Naive B cell (primary cell): ENCODE measurements around the gene GRIN3B. TPM values are rescaled to one million over a fixed set of nuclear protein-coding genes. Genes with fewer than 3 reads are reported as not detected.
"Not testable (repeated sequence)": the region's sequence is repeated elsewhere in the genome, so short reads cannot be mapped to it uniquely, and the experiment has no call there.

Source experiments
- ATAC-seq, 2 donors: fragments of 150-1000 bp; cut with Tn5 transposase; 2 replicates each; pipeline ENCODE4 v1.10.0; 2021; ENCODE audit warnings: low read depth in 2 of 2, mild to moderate bottlenecking in 2 of 2, moderate library complexity in 2 of 2
- DNase-seq: peaks from one replicate; pipeline ENCODE4 v3.0.0; 2022
- H3K27ac Mint-ChIP-seq, 6 donors: one replicate each; pipeline ENCODE4 v1.8.0; 2020 to 2022; ENCODE audit warnings: mild to moderate bottlenecking in 6 of 6, mixed read lengths in 6 of 6, moderate library complexity in 5 of 6, inconsistent platforms in 2 of 6
- H3K27me3 Mint-ChIP-seq, 3 donors: one replicate each; pipeline ENCODE4 v1.8.0; 2021 to 2022; ENCODE audit warnings: mixed read lengths in 3 of 3, mild to moderate bottlenecking in 1 of 3
- H3K36me3 Mint-ChIP-seq, 2 donors: one replicate each; pipeline ENCODE4 v1.8.0; 2020 to 2022; ENCODE audit warnings: mixed read lengths in 2 of 2, inconsistent platforms in 1 of 2, mild to moderate bottlenecking in 1 of 2
- H3K4me1 Mint-ChIP-seq, 3 donors: one replicate each; pipeline ENCODE4 v1.8.0; 2020 to 2022; ENCODE audit warnings: mixed read lengths in 3 of 3, inconsistent platforms in 1 of 3, mild to moderate bottlenecking in 1 of 3, moderate library complexity in 1 of 3
- H3K4me3 Mint-ChIP-seq, 8 donors: one replicate each; pipeline ENCODE4 v1.8.0; 2020 to 2022; ENCODE audit warnings: mild to moderate bottlenecking in 8 of 8, mixed read lengths in 8 of 8, moderate library complexity in 8 of 8, inconsistent platforms in 2 of 8
- H3K9me3 Mint-ChIP-seq, 7 donors: one replicate each; pipeline ENCODE4 v1.8.0; 2020 to 2022; ENCODE audit warnings: mixed read lengths in 7 of 7, mild to moderate bottlenecking in 5 of 7, inconsistent platforms in 2 of 7, moderate library complexity in 1 of 7
- polyA plus RNA-seq, 6 donors: library from polyadenylated mRNA; unstranded; fragments of 300-500 nt; fragmentation: Illumina TruSeq; gene quantifications; one replicate each; pipeline ENCODE4 v1.2.3, GENCODE V29; 2021; ENCODE audit warnings: low read depth in 6 of 6

Gene GRIN3B
- polyA plus RNA-seq, result not detected

- Mint-ChIP-seq H3K27me3 (peaks cover 24 to 52% (median 45%) of the 10 kb centered on the region in 3 donors), H3K36me3 (no peaks in the 10 kb centered on the region), H3K4me3 (peak within 1 kb of the TSS; percentile 43 to 80 (median 66)), H3K4me1 (peaks cover 15 to 27% (median 17%) of the 10 kb centered on the region in 3 donors), H3K27ac (peak within 1 kb of the TSS in 4 of 6 donors; percentile 37 to 75 (median 52)), H3K9me3 (no peaks in the 10 kb centered on the region)
- ATAC-seq (peak; percentile 42 to 70), DNase-seq (peak; percentile 57)
Observed at GRCh38 chr19:1000095-1000494, at the start of gene GRIN3B. Gene GRIN3B, plus strand, starts transcription at chr19:1000419. Its CDS starts 19 bp downstream, at chr19:1000438.

DNA sequence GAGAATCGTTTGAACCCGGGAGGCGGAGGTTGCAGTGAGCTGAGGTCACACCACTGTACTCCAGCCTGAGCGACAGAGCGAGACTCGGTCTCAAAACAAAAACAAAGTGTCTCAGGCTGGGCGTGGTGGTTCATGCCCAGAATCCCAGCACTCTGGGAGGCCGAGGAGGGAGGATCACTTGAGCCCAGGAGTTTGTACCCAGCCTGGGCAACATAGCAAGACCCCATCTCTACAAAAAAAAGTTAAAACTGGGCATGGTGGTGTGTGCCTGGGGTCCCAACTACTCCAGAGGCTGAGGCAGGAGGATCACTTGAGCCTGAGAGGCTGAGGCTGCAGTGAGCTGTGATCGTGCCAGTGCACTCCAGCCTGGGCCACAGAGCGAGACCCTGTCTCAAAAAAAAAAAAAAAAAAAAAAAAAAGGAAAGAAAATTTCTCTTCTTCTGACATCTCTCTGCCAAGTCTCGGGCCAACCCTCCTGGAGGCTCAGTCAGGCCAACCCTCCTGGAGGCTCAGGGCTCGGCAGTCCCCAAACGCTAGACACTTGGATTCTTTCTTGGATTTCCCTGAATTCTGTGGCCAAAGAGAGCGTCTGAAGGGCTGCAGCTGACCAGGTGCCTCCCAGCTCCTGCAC, 48.1 kb upstream of the GRIN3B start:
- no peaks in the 10 kb centered on the region for H3K36me3 Mint-ChIP-seq
- no peaks in the 10 kb centered on the region for H3K9me3 Mint-ChIP-seq
- DNase-seq (no peak), ATAC-seq (no peak)
- peak overlapping the region in 4 of 8 donors; percentile 35 to 55 (median 42) for H3K4me3 Mint-ChIP-seq
- peaks cover 18 to 34% (median 33%) of the 10 kb centered on the region in 3 donors for H3K4me1 Mint-ChIP-seq
- H3K27ac Mint-ChIP-seq, result peak overlapping the region in 4 of 6 donors; percentile 33 to 75 (median 50)
- no peaks in the 10 kb centered on the region for H3K27me3 Mint-ChIP-seq

- peaks cover 12 to 27% (median 26%) of the 10 kb centered on the region in 3 donors for H3K4me1 Mint-ChIP-seq
- ATAC-seq, result peak in 1 of 2 donors; percentile 13
- no peaks in the 10 kb centered on the region for H3K9me3 Mint-ChIP-seq
Observed at GRCh38 chr19:952680-953444, 47.4 kb upstream of the GRIN3B start.

DNA sequence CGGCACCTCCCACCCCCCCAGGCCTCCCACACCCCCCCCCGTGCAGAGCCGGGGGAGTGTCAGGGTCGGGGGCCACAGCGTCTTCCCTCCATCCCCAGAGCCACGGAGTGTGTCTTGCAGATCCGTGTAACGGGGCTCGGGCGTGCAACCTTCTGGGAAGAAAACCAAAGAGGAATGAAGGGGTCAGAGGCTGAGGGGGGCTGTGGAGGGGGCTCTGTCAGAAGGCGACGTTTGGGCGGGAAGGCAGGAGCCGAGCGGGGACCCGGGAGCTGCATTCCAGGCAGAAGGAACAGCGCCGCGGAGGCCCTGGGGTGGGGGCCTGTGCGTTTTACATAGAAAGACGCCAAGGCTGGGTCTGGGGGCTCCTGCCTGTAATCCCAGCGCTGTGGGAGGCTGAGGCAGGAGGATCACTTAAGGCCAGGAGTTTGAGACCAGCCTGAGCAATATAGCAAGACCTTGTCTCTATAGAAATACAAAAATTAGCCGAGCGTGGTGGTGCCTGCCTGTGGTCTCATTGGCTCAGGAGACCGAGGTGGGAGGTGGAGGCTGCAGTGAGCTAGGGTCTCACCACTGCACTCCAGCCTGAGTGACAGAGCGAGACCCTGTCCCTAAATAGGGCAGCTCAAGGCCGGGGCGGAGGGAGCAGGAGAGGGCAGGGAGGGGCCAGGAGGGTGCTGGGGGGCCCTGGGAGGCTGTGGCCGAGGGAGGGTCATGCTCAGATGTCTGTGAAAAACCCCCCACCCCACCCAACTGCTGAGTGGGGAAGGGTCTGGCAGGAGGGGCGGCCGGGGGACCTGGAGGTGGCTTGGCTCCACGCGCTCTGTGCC, 46.6 kb upstream of the GRIN3B start:
- DNase-seq (no peak), ATAC-seq (peak in 1 of 2 donors; percentile 7)
- Mint-ChIP-seq H3K4me3 (peak overlapping the region in 5 of 8 donors; percentile 32 to 75 (median 64)), H3K27ac (peak overlapping the region in 4 of 6 donors; percentile 39 to 90 (median 76)), H3K4me1 (peaks cover 8 to 20% (median 19%) of the 10 kb centered on the region in 3 donors), H3K36me3 (no peaks in the 10 kb centered on the region), H3K27me3 (no peaks in the 10 kb centered on the region), H3K9me3 (no peaks in the 10 kb centered on the region)

More at GRCh38 chr19:952680-953444, 47.4 kb upstream of the GRIN3B start:
- Mint-ChIP-seq H3K36me3 (no peaks in the 10 kb centered on the region), H3K27ac (peak overlapping the region in 2 of 6 donors; percentile 47 to 75), H3K27me3 (no peaks in the 10 kb centered on the region), H3K4me3 (peak overlapping the region in 6 of 8 donors; percentile 32 to 71 (median 56))
- no peak for DNase-seq

DNA sequence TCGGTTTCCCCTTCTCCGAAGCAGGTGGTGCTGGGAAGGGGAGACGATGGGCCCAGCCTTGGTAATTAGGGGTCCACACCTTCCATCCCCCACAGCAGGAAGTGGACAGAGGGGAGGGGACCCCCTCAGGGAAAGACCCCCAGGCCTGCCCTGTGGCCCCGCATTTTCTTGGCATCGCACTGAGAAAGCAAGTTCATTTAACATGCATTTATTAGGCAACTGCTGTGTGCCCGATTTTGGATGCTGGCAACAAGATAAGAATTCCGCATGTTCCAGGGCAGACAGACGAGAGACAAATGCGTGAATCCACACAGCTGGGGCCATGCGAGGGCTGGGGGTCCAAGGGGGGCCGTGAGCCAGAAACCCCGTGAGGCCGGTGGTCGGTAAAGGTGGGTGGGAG, 45.9 kb upstream of the GRIN3B start:
- peak overlapping the region in 1 of 6 donors; percentile 75 for H3K27ac Mint-ChIP-seq
- DNase-seq (no peak), ATAC-seq (no peak)
- H3K27me3 Mint-ChIP-seq, result no peaks in the 10 kb centered on the region
- H3K4me3 Mint-ChIP-seq, result no peak overlapping the region
- H3K36me3 Mint-ChIP-seq, result no peaks in the 10 kb centered on the region
- H3K4me1 Mint-ChIP-seq, result peaks cover 8 to 17% (median 17%) of the 10 kb centered on the region in 3 donors
- no peaks in the 10 kb centered on the region for H3K9me3 Mint-ChIP-seq

GRCh38 chr19:954672-955494, 45.3 kb upstream of the GRIN3B start:
- H3K27ac Mint-ChIP-seq, result peak overlapping the region in 1 of 6 donors; percentile 36
- no peaks in the 10 kb centered on the region for H3K27me3 Mint-ChIP-seq
- no peaks in the 10 kb centered on the region for H3K36me3 Mint-ChIP-seq
- H3K4me1 Mint-ChIP-seq, result peaks cover 8 to 17% (median 14%) of the 10 kb centered on the region in 3 donors
- no peaks in the 10 kb centered on the region for H3K9me3 Mint-ChIP-seq
- ATAC-seq (peak in 1 of 2 donors; percentile 27), DNase-seq (no peak)
- no peak overlapping the region for H3K4me3 Mint-ChIP-seq

GRCh38 chr19:955803-956765, 44.1 kb upstream of the GRIN3B start:
- DNase-seq, result no peak
- Mint-ChIP-seq H3K9me3 (no peaks in the 10 kb centered on the region), H3K4me1 (peaks cover 8 to 11% (median 9%) of the 10 kb centered on the region in 3 donors), H3K36me3 (no peaks in the 10 kb centered on the region), H3K27me3 (no peaks in the 10 kb centered on the region), H3K27ac (no peak overlapping the region), H3K4me3 (no peak overlapping the region)
- ATAC-seq, result no peak

- DNase-seq, result no peak
- Mint-ChIP-seq H3K36me3 (no peaks in the 10 kb centered on the region), H3K4me1 (peaks cover 8 to 11% (median 9%) of the 10 kb centered on the region in 3 donors), H3K27me3 (no peaks in the 10 kb centered on the region), H3K27ac (no peak overlapping the region), H3K4me3 (peak overlapping the region in 1 of 8 donors; percentile 74), H3K9me3 (no peaks in the 10 kb centered on the region)
- no peak for ATAC-seq
Observed at GRCh38 chr19:956766-957440, 43.3 kb upstream of the GRIN3B start.

- not testable (repeated sequence) for H3K27me3 Mint-ChIP-seq, H3K36me3 Mint-ChIP-seq, ATAC-seq, H3K4me3 Mint-ChIP-seq, DNase-seq, H3K9me3 Mint-ChIP-seq, H3K27ac Mint-ChIP-seq
- H3K4me1 Mint-ChIP-seq, result peaks cover 8 to 11% (median 9%) of the 10 kb centered on the region in 3 donors
Observed at GRCh38 chr19:957578-957977, 42.6 kb upstream of the GRIN3B start.

GRCh38 chr19:958967-959855, 41.0 kb upstream of the GRIN3B start:
- no peak for DNase-seq
- H3K4me1 Mint-ChIP-seq, result no peaks in the 10 kb centered on the region
- H3K4me3 Mint-ChIP-seq, result no peak overlapping the region
- no peak overlapping the region for H3K27ac Mint-ChIP-seq
- no peak for ATAC-seq
- no peaks in the 10 kb centered on the region for H3K27me3 Mint-ChIP-seq
- no peaks in the 10 kb centered on the region for H3K9me3 Mint-ChIP-seq
- H3K36me3 Mint-ChIP-seq, result no peaks in the 10 kb centered on the region
